Measurements from ENCODE around the gene FAM20C. TPM values are rescaled to one million over a fixed set of nuclear protein-coding genes. Genes with fewer than 3 reads are reported as not detected.

FAM20C gene
- total and polyA plus RNA-seq, 10 of the 15 experiments (the other 5 are each of a cell fraction or from before 2014, with no cell fraction given) = 0.44 TPM; not detected in 9

DNA sequence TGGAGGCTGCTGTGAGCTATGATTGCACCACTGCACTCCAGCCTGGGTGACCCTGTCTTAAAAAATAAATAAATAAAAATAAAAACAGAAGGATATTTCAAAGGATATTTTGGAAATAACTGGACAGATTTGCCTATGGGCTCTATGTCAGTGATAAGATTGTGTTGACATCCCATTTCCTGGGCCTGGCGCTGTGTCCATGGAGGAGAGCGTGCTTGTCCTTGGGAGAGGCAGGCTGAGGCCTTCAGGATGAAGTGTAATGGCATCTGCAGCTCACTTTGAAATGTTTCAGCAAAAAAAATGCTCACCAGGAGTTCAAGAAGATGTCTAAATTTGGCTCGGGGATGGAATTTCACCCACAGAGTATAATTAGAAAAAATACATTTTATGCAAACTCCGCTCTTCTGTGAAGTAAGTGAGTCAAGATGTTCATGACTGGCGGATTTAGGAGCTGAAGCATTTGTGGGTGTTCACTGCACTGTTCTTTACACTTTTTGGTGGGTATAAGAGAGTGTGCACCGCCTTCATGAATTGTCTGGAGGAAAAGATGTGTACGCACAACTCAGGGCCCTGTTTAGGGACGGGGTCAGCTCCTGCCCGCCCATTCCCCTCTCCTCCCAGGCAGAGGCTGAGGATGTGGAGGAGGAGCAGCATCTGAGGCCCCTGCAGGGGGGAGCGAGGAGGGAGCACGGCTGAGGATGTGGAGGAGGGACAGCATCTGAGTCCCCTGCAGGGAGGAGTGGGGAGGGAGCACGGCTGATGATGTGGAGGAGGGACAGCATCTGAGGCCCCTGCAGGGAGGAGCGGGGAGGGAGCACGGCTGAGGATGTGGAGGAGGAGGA lies 79.1 kb downstream of the FAM20C start:
- POLR2A ChIA-PET = no interaction called here
- H2AFZ ChIP-seq (ENCODE audit: control insufficient read depth, low read depth, low read length) = no peak overlapping the region
- no peak overlapping the region for H3K4me2 ChIP-seq (ENCODE audit: control insufficient read depth, insufficient read depth)
- DNase-seq (ENCODE audit: low read depth, low spot score) = no peak
- SMC1A ChIA-PET (ENCODE audit: uncharacterized antibody, unreplicated experiment) = no interaction called here
- H3K36me3 ChIP-seq (ENCODE audit: control insufficient read depth in 2 of 2, insufficient read depth in 2 of 2, low read length in 1 of 2) = no peaks in the 10 kb centered on the region
- no peak overlapping the region for H3K9ac ChIP-seq (ENCODE audit: control insufficient read depth, insufficient read depth, low read length)
- no peak overlapping the region for H3K4me3 ChIP-seq
- in situ Hi-C loops (cut with MboI) = no loop called here
- no peaks in the 10 kb centered on the region; the same call in 2 of the 3 replicates for H3K9me3 ChIP-seq (replicated peaks; ENCODE audit: control insufficient read depth, insufficient read depth, low read length)
- no peaks in the 10 kb centered on the region for H3K27me3 ChIP-seq (replicated peaks in 1 of 2; ENCODE audit: control insufficient read depth in 2 of 2, insufficient read depth in 2 of 2, low read length in 1 of 2)
- H4K20me1 ChIP-seq (ENCODE audit: control insufficient read depth, insufficient read depth) = no peaks in the 10 kb centered on the region
- RAD21 ChIA-PET (ENCODE audit: unreplicated experiment) = no interaction called here
- BruUV-seq (replicated peaks) = no TSS peak
- TF ChIP-seq POU2F2 (IDR thresholded peaks at IDR 0.05; ENCODE audit: borderline replicate concordance, low read depth, low read length) (no peak), KLF5 (IDR thresholded peaks at IDR 0.05; ENCODE audit: partially characterized antibody) (no peak), SREBF2 (IDR thresholded peaks at IDR 0.05; ENCODE audit: low read length) (no peak), MTA2 (IDR thresholded peaks at IDR 0.05; ENCODE audit: low read depth) (no peak), IRF4 (IDR thresholded peaks at IDR 0.05; ENCODE audit: low read depth, low read length) (no peak), NR2C1 (IDR thresholded peaks at IDR 0.05) (no peak), SMARCA5 (IDR thresholded peaks at IDR 0.05) (no peak), NBN (IDR thresholded peaks at IDR 0.05) (no peak), ZSCAN29 (IDR thresholded peaks at IDR 0.05) (no peak)
- TF ChIP-seq, protein P1, sequence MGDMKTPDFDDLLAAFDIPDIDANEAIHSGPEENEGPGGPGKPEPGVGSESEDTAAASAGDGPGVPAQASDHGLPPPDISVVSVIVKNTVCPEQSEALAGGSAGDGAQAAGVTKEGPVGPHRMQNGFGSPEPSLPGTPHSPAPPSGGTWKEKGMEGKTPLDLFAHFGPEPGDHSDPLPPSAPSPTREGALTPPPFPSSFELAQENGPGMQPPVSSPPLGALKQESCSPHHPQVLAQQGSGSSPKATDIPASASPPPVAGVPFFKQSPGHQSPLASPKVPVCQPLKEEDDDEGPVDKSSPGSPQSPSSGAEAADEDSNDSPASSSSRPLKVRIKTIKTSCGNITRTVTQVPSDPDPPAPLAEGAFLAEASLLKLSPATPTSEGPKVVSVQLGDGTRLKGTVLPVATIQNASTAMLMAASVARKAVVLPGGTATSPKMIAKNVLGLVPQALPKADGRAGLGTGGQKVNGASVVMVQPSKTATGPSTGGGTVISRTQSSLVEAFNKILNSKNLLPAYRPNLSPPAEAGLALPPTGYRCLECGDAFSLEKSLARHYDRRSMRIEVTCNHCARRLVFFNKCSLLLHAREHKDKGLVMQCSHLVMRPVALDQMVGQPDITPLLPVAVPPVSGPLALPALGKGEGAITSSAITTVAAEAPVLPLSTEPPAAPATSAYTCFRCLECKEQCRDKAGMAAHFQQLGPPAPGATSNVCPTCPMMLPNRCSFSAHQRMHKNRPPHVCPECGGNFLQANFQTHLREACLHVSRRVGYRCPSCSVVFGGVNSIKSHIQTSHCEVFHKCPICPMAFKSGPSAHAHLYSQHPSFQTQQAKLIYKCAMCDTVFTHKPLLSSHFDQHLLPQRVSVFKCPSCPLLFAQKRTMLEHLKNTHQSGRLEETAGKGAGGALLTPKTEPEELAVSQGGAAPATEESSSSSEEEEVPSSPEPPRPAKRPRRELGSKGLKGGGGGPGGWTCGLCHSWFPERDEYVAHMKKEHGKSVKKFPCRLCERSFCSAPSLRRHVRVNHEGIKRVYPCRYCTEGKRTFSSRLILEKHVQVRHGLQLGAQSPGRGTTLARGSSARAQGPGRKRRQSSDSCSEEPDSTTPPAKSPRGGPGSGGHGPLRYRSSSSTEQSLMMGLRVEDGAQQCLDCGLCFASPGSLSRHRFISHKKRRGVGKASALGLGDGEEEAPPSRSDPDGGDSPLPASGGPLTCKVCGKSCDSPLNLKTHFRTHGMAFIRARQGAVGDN (IDR thresholded peaks at IDR 0.05) = no peak
- H3K27ac ChIP-seq (ENCODE audit: control insufficient read depth, insufficient read depth) = no peak overlapping the region
- 41% methylated on average over 12 of the region's 14 CpGs for WGBS (ENCODE audit: insufficient coverage, insufficient replicate concordance, low lambda C conversion rate, missing lambda C conversion rate)
- CTCF ChIA-PET = no interaction called here
- H3K79me2 ChIP-seq (ENCODE audit: control insufficient read depth, insufficient read depth, low read length) = no peaks in the 10 kb centered on the region
- ATAC-seq = no peak
- intact Hi-C loops (cut with micrococcal nuclease; ENCODE audit: unreplicated experiment) = no loop called here
- no peaks in the 10 kb centered on the region for H3K4me1 ChIP-seq (ENCODE audit: control insufficient read depth, insufficient read depth, low read length)
- no peak for FAIRE-seq
